OCI-M2 (cell line): ENCODE data around the gene SORL1.

Experiments used
- DNase-seq: peaks from one replicate; lab custom pipeline; 2025; ENCODE audit not compliant: unreplicated experiment; lab: John Stamatoyannopoulos, UW

The SORL1 gene

DNA sequence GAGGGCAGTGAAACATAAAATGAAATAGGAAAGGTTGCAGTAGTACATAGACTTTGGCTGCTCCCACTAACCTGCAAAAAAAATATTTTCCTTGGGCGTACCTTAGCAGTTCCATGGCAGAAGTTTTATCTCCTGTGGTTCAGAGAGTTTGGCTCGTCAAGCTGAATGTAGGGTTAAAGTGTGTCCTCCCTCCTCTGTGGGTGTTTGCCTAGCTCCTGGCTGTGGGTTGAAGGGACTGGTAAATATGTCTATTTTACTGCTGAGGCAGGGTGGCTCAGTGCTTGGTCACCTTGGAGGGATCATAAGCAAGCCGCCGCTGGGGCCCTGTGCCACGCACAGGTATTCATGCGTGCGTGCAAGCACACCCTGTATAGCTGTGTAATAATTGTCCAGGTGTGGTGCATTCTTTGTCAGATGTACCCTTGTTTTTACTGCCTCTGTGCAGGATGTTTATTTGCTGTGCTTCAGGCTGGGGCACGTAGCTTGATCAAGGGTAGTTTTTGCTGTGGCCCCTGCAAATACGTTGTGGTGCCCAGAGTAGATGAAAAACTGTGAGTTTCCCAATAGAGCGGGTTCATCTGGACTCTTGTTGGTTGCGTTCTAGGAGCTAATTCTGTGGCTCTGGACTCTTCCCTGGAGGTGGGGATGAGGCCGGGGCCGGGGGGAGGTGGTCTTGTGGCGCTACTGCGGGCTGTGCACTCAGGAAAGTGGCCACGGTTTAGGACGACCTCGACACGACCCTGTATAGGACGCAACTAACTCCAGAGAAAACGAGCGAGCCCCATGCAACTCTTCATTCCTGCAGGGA lies 732 bp upstream of the SORL1 start:
- DNase-seq, result no peak

DNA sequence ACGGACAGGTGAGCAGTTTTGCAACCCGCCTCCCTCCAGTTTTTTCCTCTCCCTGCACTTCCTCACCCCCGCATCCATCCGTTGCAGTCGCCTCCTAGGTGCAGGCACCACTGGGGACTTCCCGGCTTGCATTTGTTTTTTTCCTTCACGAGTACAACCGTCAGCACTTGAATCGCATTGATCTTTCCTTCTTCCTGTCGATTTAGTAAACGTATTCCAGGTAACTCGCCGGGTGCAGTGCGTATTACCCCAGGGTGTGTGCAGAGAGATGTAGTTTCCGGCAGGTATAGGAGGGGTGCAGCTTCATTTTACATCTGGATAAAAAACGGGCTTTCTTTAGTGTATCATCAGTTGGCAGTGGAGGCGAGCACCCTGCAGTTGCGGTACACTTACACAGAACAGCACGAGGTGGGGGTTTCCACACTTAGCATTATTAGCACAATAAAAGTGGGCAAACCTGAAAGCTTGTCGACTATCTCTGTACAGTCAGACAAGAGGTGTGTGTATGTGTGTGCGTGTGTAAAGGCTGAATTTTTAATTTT lies 566 bp downstream of the SORL1 start, which contains the start of gene SORL1-AS1:
Gene SORL1-AS1, minus strand, starts transcription at position 359 of the 542 bp plus-strand sequence.
- DNase-seq, result no peak

GRCh38 chr11:121453589-121454299 lies 1.6 kb downstream of the SORL1 start:
- no peak for DNase-seq

DNA sequence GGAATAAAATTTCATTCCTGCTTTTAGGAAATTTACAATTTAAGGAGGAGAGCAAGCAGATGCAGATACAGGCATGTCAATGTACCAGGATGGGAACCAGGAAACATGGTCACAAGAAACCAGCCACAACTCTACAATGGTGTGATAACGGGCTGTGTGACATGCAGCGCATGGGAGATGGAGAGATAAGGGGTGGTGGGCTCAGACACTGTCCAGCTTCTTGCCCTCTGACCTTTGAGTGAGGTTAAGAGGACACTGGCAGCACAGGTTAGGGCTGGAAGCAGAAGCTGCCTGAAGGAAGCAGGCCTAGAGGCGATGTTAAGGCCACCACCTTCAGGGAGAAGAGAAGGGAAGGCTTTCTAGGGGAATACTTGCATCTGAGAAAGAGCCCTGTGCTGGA lies 3.0 kb downstream of the SORL1 start:
- no peak for DNase-seq

- no peak for DNase-seq
Measured at GRCh38 chr11:121456151-121456550, 4.0 kb downstream of the SORL1 start.

DNA sequence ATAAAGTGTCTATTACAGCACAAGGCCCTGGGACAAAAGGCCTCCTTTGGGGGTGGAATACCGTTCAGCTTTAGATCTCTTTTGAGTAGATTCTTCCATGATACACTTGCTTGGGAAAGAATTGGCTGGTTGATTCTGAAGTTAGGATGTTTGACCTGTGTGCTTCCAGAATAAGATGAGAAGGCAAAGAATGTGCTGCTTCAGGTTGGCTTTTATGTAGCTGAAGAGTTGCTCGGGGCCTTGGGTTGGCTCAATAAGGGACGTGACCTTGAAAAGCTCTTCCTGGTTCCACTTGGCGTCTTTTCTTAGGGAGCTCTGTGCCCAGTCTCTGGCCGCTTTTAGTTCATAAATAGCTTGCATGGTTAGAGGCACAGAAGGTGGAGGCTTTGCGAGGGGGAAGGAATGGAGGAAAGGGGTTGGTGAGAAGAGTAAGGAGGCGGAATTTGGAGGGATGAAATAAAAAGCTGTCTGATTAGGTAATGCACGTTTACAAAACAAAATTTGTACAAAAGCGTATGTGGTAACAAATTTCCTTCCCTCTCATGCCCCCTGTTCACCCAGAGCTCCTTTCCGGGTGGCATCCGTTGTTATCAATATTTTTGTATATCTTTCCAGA lies 4.8 kb downstream of the SORL1 start:
- DNase-seq, result no peak

GRCh38 chr11:121458551-121458950 lies 6.4 kb downstream of the SORL1 start:
- no peak for DNase-seq

- no peak for DNase-seq
Measured at GRCh38 chr11:121459413-121460017, 7.4 kb downstream of the SORL1 start.

GRCh38 chr11:121460941-121461514 lies 8.9 kb downstream of the SORL1 start:
- DNase-seq, result no peak

GRCh38 chr11:121461843-121462242 lies 9.7 kb downstream of the SORL1 start:
- DNase-seq, result no peak

GRCh38 chr11:121463689-121464335 lies 11.7 kb downstream of the SORL1 start:
- no peak for DNase-seq

GRCh38 chr11:121464352-121464946 lies 12.3 kb downstream of the SORL1 start:
- no peak for DNase-seq

DNA sequence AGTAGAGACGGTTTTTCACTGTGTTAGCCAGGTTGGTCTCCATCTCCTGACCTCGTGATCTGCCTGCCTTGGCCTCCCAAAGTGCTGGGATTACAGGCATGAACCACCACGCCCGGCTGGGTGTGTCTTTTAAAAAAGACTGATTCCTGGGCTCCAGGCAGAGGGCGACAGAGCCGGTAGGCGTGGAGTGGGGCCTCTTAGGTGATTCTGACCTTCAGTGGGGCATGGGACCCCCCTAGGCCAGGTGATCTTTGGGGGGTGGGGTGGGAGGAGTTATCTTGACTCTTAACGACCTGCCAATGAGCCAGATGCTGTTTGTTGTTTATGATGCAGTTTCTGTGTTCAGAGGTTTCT lies 13.6 kb downstream of the SORL1 start:
- DNase-seq, result no peak

DNA sequence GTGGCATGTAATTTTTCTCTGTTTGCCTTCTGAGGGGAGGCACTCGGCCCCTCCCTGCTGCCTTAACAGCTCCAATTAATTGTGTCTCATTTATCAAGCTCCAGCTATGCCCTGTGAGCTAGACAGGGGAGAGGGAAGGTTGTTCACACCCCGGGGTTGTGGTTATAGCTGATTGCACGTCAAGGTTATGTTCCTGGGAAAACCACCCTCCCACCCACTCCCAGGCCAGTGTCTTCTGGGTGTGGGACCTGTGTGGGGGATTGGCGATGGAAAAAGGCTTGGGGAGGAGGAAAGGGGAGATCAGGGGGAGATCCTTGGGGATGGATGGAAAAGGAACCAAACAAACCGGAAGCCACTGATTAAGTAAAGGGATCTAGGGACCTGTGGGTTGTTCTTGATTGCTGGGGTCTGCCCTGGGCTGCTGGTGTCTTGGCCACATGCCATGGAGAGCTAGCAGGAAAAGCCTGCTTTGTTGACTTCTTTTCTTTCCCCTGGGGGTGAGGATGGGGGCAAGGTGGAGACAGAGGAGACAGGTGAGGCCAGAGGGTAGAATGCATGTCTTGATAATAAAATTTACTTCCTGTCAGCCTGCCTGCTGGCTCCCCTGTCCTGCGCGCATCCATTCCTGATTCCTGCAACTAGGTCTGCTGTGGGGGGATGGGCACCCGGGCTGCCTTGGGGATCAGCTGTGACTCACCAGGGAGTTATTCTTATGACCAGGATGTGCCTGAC lies 14.1 kb downstream of the SORL1 start:
- no peak for DNase-seq

GRCh38 chr11:121467471-121467870 lies 15.4 kb downstream of the SORL1 start:
- no peak for DNase-seq

DNA sequence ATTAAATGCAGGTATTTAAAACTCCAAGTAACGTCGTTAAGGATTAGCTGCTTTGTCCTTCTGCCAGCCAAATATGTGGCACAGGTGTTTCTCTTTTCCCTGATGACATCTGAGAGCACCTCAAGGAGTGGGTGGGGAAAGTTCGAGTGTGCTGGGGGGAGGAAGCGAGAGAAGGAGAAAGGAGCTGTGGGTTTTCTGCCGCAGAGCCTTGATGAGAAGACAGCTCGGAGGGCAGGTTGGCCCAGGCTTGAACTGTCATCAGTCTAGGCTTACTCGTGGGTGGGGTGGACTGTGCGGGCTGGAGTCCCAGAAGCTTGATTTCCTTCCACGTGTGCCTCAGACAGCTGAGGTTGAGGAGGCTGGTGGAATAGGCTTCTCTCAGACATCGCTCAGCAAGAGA lies 15.9 kb downstream of the SORL1 start:
- DNase-seq, result no peak

- DNase-seq, result no peak
Measured at GRCh38 chr11:121469910-121470309, 17.8 kb downstream of the SORL1 start.

- no peak for DNase-seq
Measured at GRCh38 chr11:121471167-121471566, 19.1 kb downstream of the SORL1 start.

DNA sequence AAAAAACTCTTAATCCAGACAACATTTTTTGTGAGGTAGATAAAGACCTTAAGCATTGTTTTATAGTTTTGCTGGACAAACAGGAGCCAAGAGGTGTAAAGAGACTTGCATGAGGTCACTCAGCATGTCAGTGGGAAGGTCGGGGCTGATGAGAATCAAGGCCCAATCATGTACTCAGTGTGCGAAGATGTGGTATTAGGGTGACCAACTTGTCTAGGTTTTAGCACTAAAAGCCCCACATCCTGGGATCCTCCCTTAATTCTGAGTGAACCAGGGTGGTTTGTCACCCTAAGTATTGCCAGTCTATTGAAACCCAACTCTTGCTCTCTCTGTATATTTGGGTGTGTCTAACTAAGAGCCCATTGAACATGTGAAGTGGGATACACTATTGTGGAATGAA lies 20.2 kb downstream of the SORL1 start:
- DNase-seq, result no peak
